Sigmoid colon (tissue), 4 donors: Measurements from ENCODE around the gene CLSTN2.

Source experiments
- CTCF ChIP-seq, 4 experiments: fragments of 450-650 bp in 3 of 4; fragments of 200-600 bp in 1 of 4; IDR thresholded peaks; one replicate each; pipeline ENCODE4 v1.5.1; 2016 to 2019; ENCODE audit warnings: antibody characterized with exemption in 4 of 4, mild to moderate bottlenecking in 3 of 4, moderate library complexity in 2 of 4
- POLR2A ChIP-seq, 2 donors: fragments of 450-650 bp; IDR thresholded peaks; one replicate each; pipeline ENCODE4 v1.6.1; 2016; ENCODE audit warnings: antibody characterized with exemption in 2 of 2, mild to moderate bottlenecking in 2 of 2, moderate library complexity in 2 of 2
- POLR2AphosphoS5 ChIP-seq, 4 donors: sonication (generic); formaldehyde crosslinking; IDR thresholded peaks; one replicate each; pipeline ENCODE4 v1.6.1; 2017; ENCODE audit warnings: antibody characterized with exemption in 4 of 4

GRCh38 chr3:140359233-140359995 is 424.4 kb downstream of the CLSTN2 start:
- TF ChIP-seq POLR2AphosphoS5 (IDR thresholded peaks at IDR 0.05) (no peak), CTCF (IDR thresholded peaks at IDR 0.05) (no peak), POLR2A (IDR thresholded peaks at IDR 0.05) (no peak)
